Neural cell (in vitro differentiated cells): Measurements from ENCODE around the gene MRTFA. TPM values are rescaled to one million over a fixed set of nuclear protein-coding genes. Genes with fewer than 3 reads are reported as not detected.

Experiments
- H2AFZ ChIP-seq: fragments of 200-600, 300-800 bp; sonication (generic), shearing (Covaris generic); 2 replicates; pipeline ENCODE4 v1.6.0; 2014; ENCODE audit warnings: low read depth, mild to moderate bottlenecking, antibody characterized with exemption, low read length, moderate library complexity
- H3F3A ChIP-seq: fragments of 200-600 bp; shearing (Covaris generic); 2 replicates; pipeline ENCODE4 v1.6.1; 2016; ENCODE audit warnings: mild to moderate bottlenecking, moderate library complexity, mixed read lengths, antibody characterized with exemption, low read length; ENCODE audit not compliant: insufficient read depth, poor library complexity, severe bottlenecking
- H3K27ac ChIP-seq: fragments of 200-600, 300-800 bp; sonication (generic), shearing (Covaris generic); 2 replicates; pipeline ENCODE4 v1.5.1; 2014; ENCODE audit warnings: mild to moderate bottlenecking, low read length, moderate library complexity
- H3K27me3 ChIP-seq: fragments of 300-800, 200-600 bp; sonication (generic), shearing (Covaris generic); 2 replicates; pipeline ENCODE4 v1.6.0; 2014; ENCODE audit warnings: mild to moderate bottlenecking, low read depth, low read length, moderate library complexity; ENCODE audit not compliant: insufficient read depth
- H3K36me3 ChIP-seq: fragments of 300-800, 200-600 bp; sonication (generic), shearing (Covaris generic); 2 replicates; pipeline ENCODE4 v1.5.1; 2014; ENCODE audit warnings: mild to moderate bottlenecking, antibody characterized with exemption, low read length, moderate library complexity; ENCODE audit not compliant: insufficient read depth
- H3K4me2 ChIP-seq: fragments of 300-800, 200-600 bp; sonication (generic), shearing (Covaris generic); 2 replicates; pipeline ENCODE4 v1.6.0; 2014; ENCODE audit warnings: mild to moderate bottlenecking, low read length
- H3K4me3 ChIP-seq: fragments of 300-800, 200-600 bp; sonication (generic), shearing (Covaris generic); 2 replicates; pipeline ENCODE4 v1.5.1; 2014; ENCODE audit warnings: mild to moderate bottlenecking, low read length, moderate library complexity
- H3K79me2 ChIP-seq: fragments of 200-600 bp; shearing (Covaris generic); replicated peaks from 2 replicates; pipeline ENCODE4 v1.6.0; 2014; ENCODE audit warnings: mild to moderate bottlenecking, low read length, moderate library complexity; ENCODE audit not compliant: insufficient read depth
- H3K9ac ChIP-seq: fragments of 300-800, 200-600 bp; sonication (generic), shearing (Covaris generic); 2 replicates; pipeline ENCODE4 v1.6.1; 2016; ENCODE audit warnings: mild to moderate bottlenecking, low read length, mixed read lengths
- H3K9me2 ChIP-seq: fragments of 200-600 bp; shearing (Covaris generic); 2 replicates; pipeline ENCODE4 v1.6.1; 2016; ENCODE audit warnings: mild to moderate bottlenecking, low read length, mixed read lengths; ENCODE audit not compliant: insufficient read depth
- H3K9me3 ChIP-seq: fragments of 200-600, 300-800 bp; sonication (generic), shearing (Covaris generic); 2 replicates; pipeline ENCODE4 v1.6.1; 2016; ENCODE audit warnings: mild to moderate bottlenecking, mixed run types, low read length, moderate library complexity, mixed read lengths
- H4K20me1 ChIP-seq: fragments of 200-600 bp; shearing (Covaris generic); 2 replicates; pipeline ENCODE4 v1.6.1; 2016; ENCODE audit warnings: mild to moderate bottlenecking, mixed run types; ENCODE audit not compliant: insufficient read depth
- CTCF ChIP-seq: fragments of 450-650 bp; IDR thresholded peaks from 2 replicates; pipeline ENCODE4 v1.5.1; 2014; ENCODE audit warnings: antibody characterized with exemption, mild to moderate bottlenecking, moderate library complexity; ENCODE audit not compliant: poor library complexity, severe bottlenecking
- EP300 ChIP-seq: fragments of 450-650 bp; conservative IDR thresholded peaks from 2 replicates; pipeline ENCODE4 v1.6.1; 2014; ENCODE audit warnings: antibody characterized with exemption, mild to moderate bottlenecking, moderate library complexity; ENCODE audit not compliant: poor library complexity, severe bottlenecking
- EZH2 ChIP-seq: fragments of 200-600, 300-800 bp; shearing (Covaris generic), sonication (generic); IDR thresholded peaks from 2 replicates; pipeline ENCODE4 v1.6.1; 2014; ENCODE audit warnings: antibody characterized with exemption, low read length, borderline replicate concordance, mild to moderate bottlenecking; ENCODE audit not compliant: insufficient read depth, poor library complexity, severe bottlenecking
- MXI1 ChIP-seq: fragments of 450-650 bp; conservative IDR thresholded peaks from 2 replicates; pipeline ENCODE4 v1.6.1; 2014; ENCODE audit warnings: antibody characterized with exemption, mild to moderate bottlenecking; ENCODE audit not compliant: poor library complexity, severe bottlenecking
- POLR2AphosphoS5 ChIP-seq: IDR thresholded peaks from 2 replicates; pipeline ENCODE4 v1.6.1; 2012
- RAD21 ChIP-seq: fragments of 450-650 bp; conservative IDR thresholded peaks from 2 replicates; pipeline ENCODE4 v1.6.1; 2014; ENCODE audit warnings: antibody characterized with exemption, mild to moderate bottlenecking, moderate library complexity
- REST ChIP-seq: IDR thresholded peaks from 2 replicates; pipeline ENCODE4 v1.6.1; 2012; ENCODE audit warnings: borderline replicate concordance
- SMC3 ChIP-seq: fragments of 450-650 bp; conservative IDR thresholded peaks from 2 replicates; pipeline ENCODE4 v1.6.1; 2014; ENCODE audit warnings: antibody characterized with exemption, mild to moderate bottlenecking, moderate library complexity; ENCODE audit not compliant: poor library complexity
- TAF1 ChIP-seq: IDR thresholded peaks from 2 replicates; pipeline ENCODE4 v1.6.1; 2012; ENCODE audit warnings: low read depth
- polyA plus RNA-seq: library from polyadenylated mRNA; depleted of rRNA; stranded (reverse); fragments of >200 nt; gene quantifications from 2 replicates; pipeline ENCODE4 v1.2.3, GENCODE V29; 2014

The MRTFA gene
- polyA plus RNA-seq, 1 donor from 2014 or later = 19.3 TPM

- TF ChIP-seq EZH2 = no peak
- TF ChIP-seq EP300 = no peak
- Histone ChIP-seq H3K27me3 (no peaks in the 10 kb centered on the region), H3K9me2 (no peaks in the 10 kb centered on the region), H4K20me1 (no peaks in the 10 kb centered on the region), H3K27ac (no peak overlapping the region), H3K79me2 (no peaks in the 10 kb centered on the region), H2AFZ (no peak overlapping the region), H3K4me3 (no peak overlapping the region), H3K36me3 (no peaks in the 10 kb centered on the region), H3K9me3 (no peaks in the 10 kb centered on the region), H3K4me2 (no peak overlapping the region), H3K9ac (no peak overlapping the region), H3F3A (no peaks in the 10 kb centered on the region)
Measured at GRCh38 chr22:40395607-40396006, 240.9 kb downstream of the MRTFA start.

GRCh38 chr22:40394607-40395006 lies 241.9 kb downstream of the MRTFA start:
- no peaks in the 10 kb centered on the region for H3K36me3 ChIP-seq

More at GRCh38 chr22:40394607-40395006, 241.9 kb downstream of the MRTFA start:
- TF ChIP-seq REST (no peak), MXI1 (no peak), POLR2AphosphoS5 (no peak), CTCF (no peak), EZH2 (no peak), RAD21 (no peak), TAF1 (no peak), EP300 (no peak), SMC3 (no peak)
- Histone ChIP-seq H3K9me3 (no peaks in the 10 kb centered on the region), H3K4me3 (no peak overlapping the region), H3F3A (no peaks in the 10 kb centered on the region), H3K79me2 (no peaks in the 10 kb centered on the region), H3K4me2 (no peak overlapping the region), H3K9me2 (no peaks in the 10 kb centered on the region), H3K27me3 (no peaks in the 10 kb centered on the region), H3K9ac (no peak overlapping the region), H4K20me1 (no peaks in the 10 kb centered on the region), H2AFZ (no peak overlapping the region), H3K27ac (no peak overlapping the region)
